GM18858 (cell line): ENCODE measurements around the gene DAZAP1.

ENCODE experiments used
- ATAC-seq: cut with Tn5 transposase; IDR thresholded peaks from one replicate; pipeline ENCODE4 v1.9.1; 2021; ENCODE audit not compliant: unreplicated experiment

DAZAP1 gene

DNA sequence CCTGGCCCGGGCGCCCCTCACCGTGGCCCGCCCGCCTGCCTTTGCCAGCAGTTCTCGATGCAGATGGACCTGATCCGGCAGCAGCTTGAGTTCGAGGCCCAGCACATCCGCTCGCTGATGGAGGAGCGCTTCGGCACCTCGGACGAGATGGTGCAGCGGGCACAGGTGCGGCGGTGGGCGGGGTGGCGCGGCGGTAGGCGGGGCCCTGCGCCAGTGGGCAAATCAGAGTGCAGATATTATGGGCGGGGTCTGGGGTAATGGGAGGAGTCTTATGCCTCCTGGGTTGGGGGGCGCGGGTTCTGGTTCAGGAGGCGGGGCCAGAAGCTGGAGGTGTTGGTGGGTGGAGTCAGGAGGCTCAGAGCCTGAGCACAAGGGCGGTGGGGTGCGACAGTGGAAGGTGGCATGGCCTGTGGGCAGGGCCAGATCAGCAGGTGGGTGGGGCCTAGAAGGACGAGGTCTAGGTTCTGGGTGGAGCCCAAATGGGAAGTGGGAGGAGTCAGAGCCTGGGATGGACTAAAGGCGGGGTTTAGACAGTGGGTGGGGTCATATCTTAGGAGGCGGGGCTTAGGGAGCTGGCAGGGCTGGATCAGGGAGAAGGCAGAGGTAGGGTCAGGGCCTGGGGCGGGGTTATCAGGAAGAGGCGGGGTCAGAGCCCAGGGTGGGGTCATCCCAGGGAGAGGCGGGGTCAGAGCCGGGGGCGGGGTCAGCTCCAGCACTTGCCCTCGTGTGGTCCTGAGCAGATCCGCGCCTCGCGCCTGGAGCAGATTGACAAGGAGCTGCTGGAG is 48.1 kb downstream of the DAZAP1 start:
- ATAC-seq = no peak

DNA sequence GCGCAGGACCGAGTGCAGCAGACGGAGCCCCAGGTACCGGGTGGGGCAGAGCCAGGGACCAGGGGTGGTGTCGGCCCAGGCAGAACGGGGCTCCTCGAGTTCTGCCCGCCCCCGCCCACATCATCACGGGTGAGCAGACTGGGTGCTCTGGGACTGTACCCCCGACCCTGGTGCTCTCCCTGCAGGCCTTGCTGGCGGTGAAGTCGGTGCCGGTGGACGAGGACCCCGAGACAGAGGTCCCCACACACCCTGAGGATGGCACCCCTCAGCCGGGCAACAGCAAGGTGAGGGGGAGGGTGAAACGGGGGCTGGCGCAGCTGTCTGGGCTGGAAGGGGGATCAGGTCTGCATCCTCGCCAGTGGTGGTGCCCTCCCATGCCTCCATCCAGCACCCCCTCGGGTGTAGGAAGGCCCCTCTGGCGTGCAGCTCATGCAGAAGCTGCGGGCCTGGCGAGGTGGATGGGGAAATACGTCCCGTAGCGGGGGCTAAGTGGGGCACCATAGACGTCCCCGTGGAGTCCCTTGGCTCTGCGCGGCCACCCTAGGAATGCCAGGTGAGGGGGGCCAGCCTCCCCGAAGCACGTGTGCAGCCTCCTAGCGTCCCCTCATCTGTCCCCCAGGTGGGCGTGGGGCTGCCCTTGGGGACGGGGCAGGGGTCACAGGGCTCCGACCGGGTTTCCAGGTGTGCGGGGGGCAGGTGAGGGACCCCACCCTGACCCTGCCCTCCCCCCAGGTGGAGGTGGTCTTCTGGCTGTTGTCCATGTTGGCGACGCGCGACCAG is 48.9 kb downstream of the DAZAP1 start:
- no peak for ATAC-seq

DNA sequence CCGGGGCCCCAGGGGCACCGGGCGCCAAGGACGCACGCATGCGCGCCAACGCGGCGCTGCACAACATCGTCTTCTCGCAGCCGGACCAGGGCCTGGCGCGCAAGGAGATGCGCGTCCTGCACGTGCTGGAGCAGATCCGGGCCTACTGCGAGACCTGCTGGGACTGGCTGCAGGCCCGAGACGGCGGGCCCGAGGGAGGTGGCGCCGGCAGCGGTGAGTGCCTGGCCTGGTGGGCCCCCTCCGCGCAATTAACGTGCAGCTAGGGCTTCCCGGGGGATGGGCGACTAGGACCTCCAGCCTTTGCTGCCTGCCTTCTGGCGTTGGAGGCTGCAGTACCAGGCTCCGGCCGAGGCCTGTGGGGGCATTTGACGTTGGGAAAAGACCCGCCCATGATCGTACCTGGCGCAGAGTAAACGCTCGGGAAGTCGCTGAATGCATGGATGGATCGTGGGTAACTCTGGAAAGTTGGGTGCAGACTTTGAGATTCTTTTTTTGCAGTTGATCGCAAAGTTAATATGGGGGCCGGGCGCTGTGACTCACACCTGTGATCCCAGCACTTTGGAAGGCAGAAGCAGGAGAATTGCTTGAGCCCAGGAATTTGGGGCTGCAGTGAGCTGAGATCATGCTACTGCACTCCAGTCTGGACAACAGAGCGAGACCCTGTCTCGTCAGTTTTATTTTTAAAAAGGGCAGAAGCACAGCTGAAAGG is 49.8 kb downstream of the DAZAP1 start:
- no peak for ATAC-seq

DNA sequence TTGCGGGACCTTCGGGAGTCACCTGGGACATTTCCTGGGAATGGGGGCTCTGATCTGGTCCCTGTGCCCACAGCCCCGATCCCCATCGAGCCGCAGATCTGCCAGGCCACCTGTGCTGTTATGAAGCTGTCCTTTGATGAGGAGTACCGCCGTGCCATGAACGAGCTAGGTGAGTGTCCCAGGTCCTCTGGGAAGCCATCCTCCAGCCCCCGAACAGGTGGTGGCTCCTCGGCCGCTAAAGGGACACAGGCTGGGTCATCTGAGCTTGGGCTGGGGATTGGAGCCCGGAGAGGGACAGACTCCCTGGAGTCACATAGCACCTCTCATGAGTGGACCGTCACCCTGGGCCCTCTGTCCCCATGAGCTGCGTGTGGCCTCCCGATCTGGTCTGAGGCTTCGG is 50.5 kb downstream of the DAZAP1 start:
- no peak for ATAC-seq

DNA sequence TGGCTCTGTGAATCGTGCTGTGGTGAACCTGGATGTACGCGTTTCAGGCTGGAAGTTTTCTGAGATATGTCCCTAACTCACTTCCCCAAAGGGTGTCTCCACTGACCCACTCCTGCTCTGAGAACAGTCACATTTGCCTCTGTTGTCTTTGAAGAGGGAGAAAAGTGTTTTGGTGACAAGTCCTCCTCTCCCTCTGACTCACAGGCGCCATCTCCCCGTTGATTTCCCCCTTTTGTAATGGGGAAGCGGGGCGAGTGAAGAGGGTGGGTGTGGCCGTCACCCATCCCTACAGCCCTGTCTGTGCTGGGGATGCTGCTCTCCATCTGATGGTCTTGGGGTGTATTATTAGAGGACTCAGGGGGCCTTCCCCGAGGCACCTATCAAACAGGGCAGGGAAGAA is 52.1 kb downstream of the DAZAP1 start:
- no peak for ATAC-seq

DNA sequence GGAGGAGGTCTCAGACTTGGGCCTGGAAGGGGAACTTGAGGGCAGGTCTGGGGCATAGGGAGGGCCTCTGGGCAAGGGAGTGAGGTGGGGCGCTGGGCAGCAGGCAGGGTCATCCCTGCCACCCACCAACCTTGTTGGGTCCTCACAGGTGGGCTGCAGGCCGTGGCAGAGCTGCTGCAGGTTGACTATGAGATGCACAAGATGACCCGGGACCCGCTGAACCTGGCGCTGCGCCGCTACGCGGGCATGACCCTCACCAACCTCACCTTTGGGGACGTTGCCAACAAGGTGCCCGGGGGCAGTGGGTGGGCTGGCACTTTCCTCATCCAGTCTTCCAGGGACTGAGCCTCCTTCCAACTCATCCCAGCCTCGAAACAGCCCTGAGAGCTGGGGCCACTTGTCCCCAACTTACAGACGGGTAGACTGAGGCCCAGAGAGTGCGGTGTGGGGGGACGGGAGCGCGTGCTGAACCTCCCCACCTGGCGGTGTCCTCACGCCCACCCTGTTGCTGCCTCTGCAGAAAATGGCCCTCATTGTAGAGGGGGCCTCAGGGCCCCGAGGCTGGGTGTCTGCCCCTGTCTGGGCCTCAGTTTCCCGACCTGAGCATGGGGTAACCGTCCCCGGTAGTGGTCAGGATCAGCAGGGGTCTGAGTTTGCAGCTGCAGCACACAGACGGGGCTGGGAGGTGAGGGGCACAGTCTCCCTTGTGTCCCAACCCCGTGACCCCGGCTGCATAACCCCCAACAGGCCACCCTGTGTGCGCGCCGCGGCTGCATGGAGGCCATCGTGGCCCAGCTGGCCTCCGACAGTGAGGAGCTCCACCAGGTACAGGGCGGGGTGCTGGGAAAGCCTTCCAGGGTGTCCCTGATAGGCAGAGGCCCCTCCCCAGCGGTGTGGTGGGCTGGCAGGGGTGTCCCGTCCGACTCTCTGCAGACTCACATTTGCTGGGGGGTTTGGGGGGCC is 52.9 kb downstream of the DAZAP1 start:
- ATAC-seq = no peak

DNA sequence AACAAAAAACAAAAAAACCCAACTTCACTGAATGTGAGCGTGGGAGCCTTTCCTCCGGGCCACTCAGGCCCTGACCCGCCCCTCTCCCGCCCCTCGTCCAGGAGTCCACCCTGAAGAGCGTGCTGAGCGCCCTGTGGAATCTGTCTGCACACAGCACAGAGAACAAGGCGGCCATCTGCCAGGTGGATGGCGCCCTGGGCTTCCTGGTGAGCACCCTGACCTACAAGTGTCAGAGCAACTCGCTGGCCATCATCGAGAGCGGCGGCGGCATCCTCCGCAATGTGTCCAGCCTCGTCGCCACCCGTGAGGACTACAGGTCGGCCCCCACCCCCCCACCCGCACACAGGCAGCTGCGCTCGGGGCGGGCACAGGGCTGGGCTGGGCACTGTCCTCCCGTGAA is 54.5 kb downstream of the DAZAP1 start:
- ATAC-seq = no peak

DNA sequence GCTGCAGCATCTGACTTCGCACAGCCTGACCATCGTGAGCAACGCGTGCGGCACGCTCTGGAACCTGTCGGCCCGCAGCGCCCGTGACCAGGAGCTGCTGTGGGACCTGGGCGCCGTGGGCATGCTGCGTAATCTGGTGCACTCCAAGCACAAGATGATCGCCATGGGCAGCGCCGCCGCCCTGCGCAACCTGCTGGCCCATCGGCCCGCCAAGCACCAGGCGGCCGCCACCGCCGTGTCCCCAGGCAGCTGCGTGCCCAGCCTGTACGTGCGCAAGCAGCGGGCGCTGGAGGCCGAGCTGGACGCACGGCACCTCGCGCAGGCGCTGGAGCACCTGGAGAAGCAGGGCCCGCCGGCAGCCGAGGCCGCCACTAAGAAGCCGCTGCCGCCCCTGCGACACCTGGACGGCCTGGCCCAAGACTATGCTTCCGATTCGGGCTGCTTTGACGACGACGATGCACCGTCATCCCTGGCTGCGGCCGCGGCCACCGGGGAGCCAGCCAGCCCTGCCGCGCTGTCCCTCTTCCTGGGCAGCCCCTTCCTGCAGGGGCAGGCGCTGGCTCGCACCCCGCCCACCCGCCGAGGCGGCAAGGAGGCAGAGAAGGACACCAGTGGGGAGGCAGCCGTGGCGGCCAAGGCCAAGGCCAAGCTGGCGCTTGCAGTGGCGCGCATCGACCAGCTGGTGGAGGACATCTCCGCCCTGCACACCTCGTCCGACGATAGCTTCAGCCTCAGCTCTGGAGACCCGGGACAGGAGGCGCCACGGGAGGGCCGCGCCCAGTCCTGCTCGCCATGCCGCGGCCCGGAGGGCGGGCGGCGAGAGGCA is 58.0 kb downstream of the DAZAP1 start:
- ATAC-seq = no peak

DNA sequence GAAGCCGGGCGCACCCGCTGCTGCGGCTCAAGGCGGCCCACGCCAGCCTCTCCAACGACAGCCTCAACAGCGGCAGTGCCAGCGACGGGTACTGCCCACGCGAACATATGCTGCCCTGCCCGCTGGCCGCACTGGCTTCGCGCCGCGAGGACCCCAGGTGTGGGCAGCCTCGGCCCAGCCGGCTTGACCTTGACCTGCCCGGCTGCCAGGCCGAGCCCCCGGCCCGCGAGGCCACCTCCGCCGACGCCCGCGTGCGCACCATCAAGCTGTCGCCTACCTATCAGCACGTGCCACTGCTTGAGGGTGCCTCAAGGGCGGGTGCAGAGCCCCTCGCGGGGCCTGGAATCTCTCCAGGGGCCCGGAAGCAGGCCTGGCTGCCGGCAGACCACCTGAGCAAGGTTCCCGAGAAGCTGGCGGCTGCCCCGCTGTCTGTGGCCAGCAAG is 58.7 kb downstream of the DAZAP1 start:
- no peak for ATAC-seq

DNA sequence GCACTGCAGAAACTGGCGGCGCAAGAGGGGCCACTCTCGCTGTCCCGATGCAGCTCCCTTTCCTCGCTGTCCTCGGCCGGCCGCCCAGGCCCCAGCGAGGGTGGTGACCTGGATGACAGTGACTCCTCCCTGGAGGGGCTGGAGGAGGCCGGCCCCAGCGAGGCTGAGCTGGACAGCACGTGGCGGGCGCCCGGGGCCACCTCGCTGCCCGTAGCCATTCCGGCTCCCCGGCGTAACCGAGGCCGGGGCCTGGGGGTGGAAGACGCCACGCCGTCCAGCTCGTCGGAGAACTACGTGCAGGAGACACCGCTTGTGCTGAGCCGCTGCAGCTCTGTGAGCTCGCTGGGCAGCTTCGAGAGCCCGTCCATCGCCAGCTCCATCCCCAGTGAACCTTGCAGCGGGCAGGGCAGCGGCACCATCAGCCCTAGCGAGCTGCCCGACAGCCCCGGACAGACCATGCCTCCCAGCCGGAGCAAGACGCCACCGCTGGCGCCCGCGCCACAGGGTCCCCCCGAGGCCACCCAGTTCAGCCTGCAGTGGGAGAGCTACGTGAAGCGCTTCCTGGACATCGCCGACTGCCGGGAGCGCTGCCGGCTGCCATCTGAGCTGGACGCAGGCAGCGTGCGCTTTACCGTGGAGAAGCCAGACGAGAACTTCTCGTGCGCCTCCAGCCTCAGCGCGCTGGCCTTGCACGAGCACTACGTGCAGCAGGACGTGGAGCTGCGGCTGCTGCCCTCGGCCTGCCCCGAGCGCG is 59.3 kb downstream of the DAZAP1 start:
- ATAC-seq = no peak

DNA sequence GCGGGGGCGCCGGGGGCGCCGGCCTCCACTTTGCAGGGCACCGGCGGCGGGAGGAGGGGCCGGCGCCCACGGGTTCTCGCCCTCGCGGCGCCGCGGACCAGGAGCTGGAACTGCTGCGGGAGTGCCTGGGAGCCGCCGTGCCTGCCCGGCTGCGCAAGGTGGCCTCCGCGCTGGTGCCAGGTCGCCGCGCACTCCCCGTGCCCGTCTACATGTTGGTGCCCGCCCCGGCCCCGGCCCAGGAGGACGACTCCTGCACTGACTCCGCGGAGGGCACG is 59.8 kb downstream of the DAZAP1 start:
- no peak for ATAC-seq

DNA sequence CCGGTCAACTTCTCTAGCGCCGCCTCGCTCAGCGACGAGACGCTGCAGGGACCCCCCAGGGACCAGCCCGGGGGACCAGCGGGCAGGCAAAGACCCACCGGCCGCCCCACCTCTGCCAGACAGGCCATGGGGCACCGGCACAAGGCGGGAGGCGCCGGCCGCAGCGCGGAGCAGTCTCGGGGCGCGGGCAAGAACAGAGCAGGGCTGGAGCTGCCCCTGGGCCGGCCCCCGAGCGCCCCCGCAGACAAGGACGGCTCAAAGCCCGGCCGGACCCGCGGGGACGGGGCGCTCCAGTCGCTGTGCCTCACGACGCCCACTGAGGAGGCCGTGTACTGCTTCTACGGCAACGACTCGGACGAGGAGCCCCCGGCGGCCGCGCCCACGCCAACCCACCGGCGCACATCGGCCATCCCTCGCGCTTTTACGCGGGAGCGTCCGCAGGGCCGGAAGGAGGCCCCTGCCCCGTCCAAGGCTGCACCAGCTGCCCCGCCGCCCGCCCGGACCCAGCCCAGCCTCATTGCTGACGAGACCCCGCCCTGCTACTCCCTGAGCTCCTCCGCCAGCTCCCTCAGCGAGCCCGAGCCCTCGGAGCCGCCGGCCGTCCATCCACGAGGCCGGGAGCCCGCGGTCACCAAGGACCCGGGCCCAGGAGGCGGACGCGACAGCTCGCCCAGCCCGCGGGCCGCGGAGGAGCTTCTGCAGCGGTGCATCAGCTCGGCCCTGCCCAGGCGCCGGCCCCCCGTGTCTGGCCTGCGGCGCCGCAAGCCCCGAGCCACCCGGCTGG is 60.3 kb downstream of the DAZAP1 start:
- ATAC-seq = no peak

DNA sequence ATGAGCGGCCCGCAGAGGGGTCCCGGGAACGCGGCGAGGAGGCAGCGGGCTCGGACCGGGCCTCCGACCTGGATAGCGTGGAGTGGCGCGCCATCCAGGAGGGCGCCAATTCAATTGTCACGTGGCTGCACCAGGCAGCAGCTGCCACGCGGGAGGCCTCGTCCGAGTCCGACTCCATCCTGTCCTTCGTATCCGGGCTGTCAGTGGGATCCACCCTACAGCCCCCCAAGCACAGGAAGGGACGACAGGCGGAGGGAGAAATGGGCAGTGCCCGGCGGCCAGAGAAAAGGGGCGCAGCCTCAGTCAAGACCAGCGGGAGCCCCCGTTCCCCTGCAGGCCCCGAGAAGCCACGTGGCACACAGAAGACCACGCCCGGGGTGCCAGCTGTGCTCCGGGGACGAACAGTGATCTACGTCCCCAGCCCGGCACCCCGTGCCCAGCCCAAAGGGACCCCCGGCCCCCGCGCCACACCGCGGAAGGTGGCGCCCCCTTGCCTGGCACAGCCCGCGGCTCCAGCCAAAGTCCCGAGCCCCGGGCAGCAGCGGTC is 61.0 kb downstream of the DAZAP1 start:
- no peak for ATAC-seq

DNA sequence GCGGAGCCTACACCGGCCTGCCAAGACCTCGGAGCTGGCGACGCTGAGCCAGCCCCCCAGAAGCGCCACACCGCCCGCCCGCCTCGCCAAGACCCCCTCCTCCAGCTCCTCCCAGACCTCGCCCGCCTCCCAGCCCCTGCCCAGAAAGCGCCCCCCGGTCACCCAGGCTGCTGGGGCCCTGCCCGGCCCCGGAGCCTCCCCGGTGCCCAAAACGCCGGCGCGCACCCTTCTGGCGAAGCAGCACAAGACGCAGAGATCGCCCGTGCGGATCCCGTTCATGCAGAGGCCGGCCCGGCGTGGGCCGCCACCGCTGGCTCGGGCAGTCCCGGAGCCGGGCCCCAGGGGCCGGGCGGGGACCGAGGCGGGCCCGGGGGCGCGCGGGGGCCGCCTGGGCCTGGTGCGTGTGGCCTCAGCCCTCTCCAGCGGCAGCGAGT is 61.5 kb downstream of the DAZAP1 start:
- no peak for ATAC-seq

DNA sequence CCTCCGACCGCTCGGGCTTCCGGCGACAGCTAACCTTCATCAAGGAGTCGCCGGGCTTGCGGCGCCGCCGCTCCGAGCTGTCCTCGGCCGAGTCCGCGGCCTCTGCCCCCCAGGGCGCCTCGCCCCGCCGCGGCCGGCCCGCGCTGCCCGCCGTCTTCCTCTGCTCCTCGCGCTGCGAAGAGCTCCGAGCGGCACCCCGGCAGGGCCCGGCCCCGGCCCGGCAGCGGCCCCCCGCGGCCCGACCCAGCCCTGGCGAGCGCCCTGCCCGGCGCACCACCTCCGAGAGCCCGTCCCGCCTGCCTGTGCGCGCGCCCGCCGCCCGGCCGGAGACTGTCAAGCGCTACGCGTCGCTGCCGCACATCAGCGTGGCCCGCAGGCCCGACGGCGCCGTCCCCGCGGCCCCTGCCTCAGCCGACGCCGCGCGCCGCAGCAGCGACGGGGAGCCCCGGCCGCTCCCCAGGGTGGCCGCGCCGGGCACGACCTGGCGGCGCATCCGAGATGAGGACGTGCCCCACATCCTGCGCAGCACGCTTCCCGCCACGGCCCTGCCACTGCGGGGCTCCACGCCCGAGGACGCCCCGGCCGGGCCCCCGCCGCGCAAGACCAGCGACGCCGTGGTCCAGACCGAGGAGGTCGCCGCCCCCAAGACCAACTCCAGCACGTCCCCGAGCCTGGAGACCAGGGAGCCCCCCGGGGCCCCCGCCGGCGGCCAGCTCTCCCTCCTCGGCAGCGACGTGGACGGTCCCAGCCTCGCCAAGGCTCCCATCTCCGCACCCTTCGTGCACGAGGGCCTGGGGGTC is 62.1 kb downstream of the DAZAP1 start:
- no peak for ATAC-seq

DNA sequence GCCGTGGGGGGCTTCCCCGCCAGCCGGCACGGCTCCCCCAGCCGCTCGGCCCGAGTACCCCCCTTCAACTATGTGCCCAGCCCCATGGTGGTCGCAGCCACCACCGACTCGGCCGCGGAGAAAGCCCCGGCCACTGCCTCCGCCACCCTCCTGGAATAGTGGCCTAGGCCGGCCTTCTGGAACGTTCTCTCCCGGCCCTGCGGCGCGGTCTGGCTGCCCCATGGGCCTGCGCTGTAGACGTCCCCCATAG is 62.6 kb downstream of the DAZAP1 start:
- ATAC-seq = no peak

DNA sequence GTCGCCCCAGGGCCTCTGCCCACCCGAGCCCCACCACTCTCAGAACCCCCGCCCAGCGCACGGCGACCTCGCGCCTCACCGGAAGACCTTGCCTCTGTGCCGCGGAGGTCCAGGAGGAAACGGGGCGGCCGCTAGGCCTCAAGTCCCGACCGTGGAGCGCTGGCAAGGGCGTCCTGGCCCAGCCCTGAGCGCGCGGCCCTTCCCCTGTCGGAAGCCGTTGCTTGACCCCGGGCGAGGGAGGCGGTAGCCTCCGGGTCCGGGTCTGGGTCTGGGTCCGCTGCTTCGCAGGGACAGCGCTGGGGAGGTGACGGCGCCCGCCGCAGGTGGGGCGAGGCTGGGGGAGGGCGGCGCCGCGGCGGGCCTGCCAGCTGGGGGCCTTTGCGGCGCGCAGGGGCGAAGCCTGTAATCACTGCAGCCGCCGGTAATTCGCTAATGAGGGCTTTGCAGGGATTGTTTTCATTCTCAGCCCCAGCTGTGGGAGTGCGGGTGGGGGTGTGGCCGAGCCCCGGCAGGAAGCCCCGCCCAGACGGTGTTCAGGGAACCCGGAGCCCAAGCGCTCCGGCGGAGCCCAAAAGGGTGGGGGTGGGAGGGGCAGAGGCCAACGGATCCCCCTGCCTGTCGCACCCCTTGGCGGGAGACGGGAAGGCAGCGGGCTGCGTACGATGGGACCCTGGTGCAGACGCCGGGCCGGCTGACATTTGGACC is 63.1 kb downstream of the DAZAP1 start:
- ATAC-seq = no peak
